HG02981 (cell line): Measurements from ENCODE around the gene ISCA2.

ENCODE experiments used
- ATAC-seq: cut with Tn5 transposase; IDR thresholded peaks from one replicate; pipeline ENCODE4 v1.9.1; 2021; ENCODE audit warnings: mild to moderate bottlenecking, moderate library complexity; ENCODE audit not compliant: unreplicated experiment

The ISCA2 gene

GRCh38 chr14:74482571-74482970 is 11.0 kb upstream of the ISCA2 start:
- no peak for ATAC-seq

GRCh38 chr14:74483321-74483720 is 10.2 kb upstream of the ISCA2 start:
- no peak for ATAC-seq

- no peak for ATAC-seq
Measured at GRCh38 chr14:74486164-74486563, 7.4 kb upstream of the ISCA2 start.

GRCh38 chr14:74488786-74489397 is 4.7 kb upstream of the ISCA2 start:
- no peak for ATAC-seq

GRCh38 chr14:74490486-74490885 is 3.1 kb upstream of the ISCA2 start:
- ATAC-seq = no peak

GRCh38 chr14:74491956-74492775 is 1.4 kb upstream of the ISCA2 start:
- ATAC-seq = no peak

GRCh38 chr14:74492776-74493342 is 706 bp upstream of the ISCA2 start, which contains the start of gene NPC2:
Gene NPC2, minus strand, starts transcription at chr14:74493305. Its CDS starts 31 bp downstream, at chr14:74493274.
- peak; percentile 9 for ATAC-seq

- ATAC-seq = no peak
Measured at GRCh38 chr14:74495356-74495755, 1.8 kb downstream of the ISCA2 start.

- ATAC-seq = no peak
Measured at GRCh38 chr14:74500417-74501134, 7.0 kb downstream of the ISCA2 start.

- no peak for ATAC-seq
Measured at GRCh38 chr14:74501135-74501614, 7.6 kb downstream of the ISCA2 start.

GRCh38 chr14:74501691-74502090 is 8.1 kb downstream of the ISCA2 start:
- ATAC-seq = no peak

GRCh38 chr14:74502236-74503019 is 8.9 kb downstream of the ISCA2 start:
- no peak for ATAC-seq

GRCh38 chr14:74503291-74503937 is 9.8 kb downstream of the ISCA2 start:
- ATAC-seq = no peak

- ATAC-seq = no peak
Measured at GRCh38 chr14:74503938-74504335, 10.4 kb downstream of the ISCA2 start.

- ATAC-seq = no peak
Measured at GRCh38 chr14:74504412-74504811, 10.8 kb downstream of the ISCA2 start.

- ATAC-seq = no peak
Measured at GRCh38 chr14:74504874-74505720, 11.5 kb downstream of the ISCA2 start.

GRCh38 chr14:74505831-74506230 is 12.3 kb downstream of the ISCA2 start:
- no peak for ATAC-seq

- no peak for ATAC-seq
Measured at GRCh38 chr14:74506411-74506851, 12.9 kb downstream of the ISCA2 start.

- ATAC-seq = no peak
Measured at GRCh38 chr14:74507085-74507484, 13.5 kb downstream of the ISCA2 start.
